MM.1S (cell line): Measurements from ENCODE around the gene CNPY2.

Experiments
- CTCF ChIP-seq: fragments of 300-600 bp; sonication (generic); IDR thresholded peaks from 2 replicates; pipeline ENCODE4 v1.5.1; 2016; ENCODE audit warnings: antibody characterized with exemption, low read length, mixed read lengths
- EZH2 ChIP-seq: fragments of 300-600 bp; sonication (generic); optimal IDR thresholded peaks from 2 replicates; pipeline ENCODE3; 2017; ENCODE audit warnings: low read depth, mild to moderate bottlenecking, antibody characterized with exemption, low read length, mixed read lengths
- EZH2phosphoT487 ChIP-seq: fragments of 300-600 bp; sonication (generic); IDR thresholded peaks from 2 replicates; pipeline ENCODE4 v1.6.1; 2018; ENCODE audit warnings: antibody characterized with exemption, low read length

- TF ChIP-seq EZH2 (no peak), CTCF (no peak), EZH2phosphoT487 (no peak)
Measured at GRCh38 chr12:56296295-56296694, 19.5 kb downstream of the CNPY2 start.
